Activated gamma-delta T cell (primary cell): ENCODE results near the gene SEC24D.

Source experiments
- DNase-seq: peaks from one replicate; lab custom pipeline; 2025; lab: John Stamatoyannopoulos, UW

The SEC24D gene

GRCh38 chr4:118752551-118752950 is 83.4 kb downstream of the SEC24D start:
- no peak for DNase-seq

GRCh38 chr4:118751629-118752323 is 84.2 kb downstream of the SEC24D start:
- DNase-seq = no peak

- no peak for DNase-seq
Observed at GRCh38 chr4:118749347-118749988, 86.5 kb downstream of the SEC24D start.

- no peak for DNase-seq
Observed at GRCh38 chr4:118746251-118746919, 89.5 kb downstream of the SEC24D start.

GRCh38 chr4:118745357-118745756 is 90.6 kb downstream of the SEC24D start:
- no peak for DNase-seq

GRCh38 chr4:118743867-118744266 is 92.1 kb downstream of the SEC24D start:
- no peak for DNase-seq

- DNase-seq = no peak
Observed at GRCh38 chr4:118742050-118742449, 93.9 kb downstream of the SEC24D start.

GRCh38 chr4:118741301-118741855 is 94.5 kb downstream of the SEC24D start:
- no peak for DNase-seq

- no peak for DNase-seq
Observed at GRCh38 chr4:118740869-118741268, 95.1 kb downstream of the SEC24D start.

- no peak for DNase-seq
Observed at GRCh38 chr4:118739022-118739713, 96.8 kb downstream of the SEC24D start.

GRCh38 chr4:118738090-118738489 is 97.8 kb downstream of the SEC24D start:
- no peak for DNase-seq

- no peak for DNase-seq
Observed at GRCh38 chr4:118736900-118737299, 99.0 kb downstream of the SEC24D start.

- no peak for DNase-seq
Observed at GRCh38 chr4:118734491-118735205, 101.3 kb downstream of the SEC24D start.

- DNase-seq = no peak
Observed at GRCh38 chr4:118732591-118733330, 103.2 kb downstream of the SEC24D start.

GRCh38 chr4:118730683-118731082 is 105.2 kb downstream of the SEC24D start:
- DNase-seq = no peak

GRCh38 chr4:118729287-118730286 is 106.3 kb downstream of the SEC24D start:
- DNase-seq = no peak

GRCh38 chr4:118727360-118727759 is 108.6 kb downstream of the SEC24D start:
- DNase-seq = no peak

- DNase-seq = no peak
Observed at GRCh38 chr4:118723369-118723768, 112.6 kb downstream of the SEC24D start.

- DNase-seq = no peak
Observed at GRCh38 chr4:118721752-118722151, 114.2 kb downstream of the SEC24D start.
